Stomach (tissue), 9 donors: Measurements from ENCODE around the gene ZSWIM3. TPM values are rescaled to one million over a fixed set of nuclear protein-coding genes. Genes with fewer than 3 reads are reported as not detected.
A peak's percentile ranks its signal among the peaks of the same experiment; 100 is the strongest.
"Not testable (repeated sequence)": the region's sequence is repeated elsewhere in the genome, so short reads cannot be mapped to it uniquely, and the experiment has no call there.

Experiments
- DNase-seq, 2 donors: peaks; one replicate each; pipeline versions ENCODE4 v3.0.0 to v3.0.0-alpha.2; 2013 to 2019
- H3K27ac ChIP-seq, 5 donors: fragments of 200-600 bp in 4 of 5; sonication (generic) in 4 of 5; one replicate each; pipeline ENCODE4 v1.5.1; 2013 to 2019; ENCODE audit warnings: mild to moderate bottlenecking in 1 of 5, moderate library complexity in 1 of 5
- H3K27me3 ChIP-seq, 3 donors: fragments of 200-600 bp; sonication (generic); one replicate each; pipeline ENCODE4 v1.5.1; 2017 to 2019; ENCODE audit warnings: mixed run types in 1 of 3
- H3K36me3 ChIP-seq, 4 donors: fragments of 200-600 bp; sonication (generic); 1 replicate in 3 of 4; 2 replicates in 1 of 4; pipeline ENCODE4 v1.5.1; 2016 to 2019
- H3K4me1 ChIP-seq, 4 donors: fragments of 200-600 bp; sonication (generic); one replicate each; pipeline ENCODE4 v1.5.1; 2016 to 2019
- H3K4me3 ChIP-seq, 4 donors: fragments of 200-600 bp; sonication (generic) in 3 of 4; one replicate each; pipeline ENCODE4 v1.5.1; 2016 to 2019; ENCODE audit warnings: mild to moderate bottlenecking in 1 of 4
- H3K9me3 ChIP-seq, 4 donors: fragments of 200-600 bp; sonication (generic); one replicate each; pipeline ENCODE4 v1.5.1; 2016 to 2019
- EP300 ChIP-seq: sonication (generic); formaldehyde crosslinking; IDR thresholded peaks from one replicate; pipeline ENCODE4 v1.6.1; 2017; ENCODE audit warnings: antibody characterized with exemption
- POLR2A ChIP-seq, 4 donors: fragments of 450-650 bp; IDR thresholded peaks; one replicate each; pipeline ENCODE4 v1.6.1; 2016; ENCODE audit warnings: antibody characterized with exemption in 4 of 4, control low read depth in 2 of 4, mild to moderate bottlenecking in 1 of 4, moderate library complexity in 1 of 4
- POLR2AphosphoS5 ChIP-seq, 3 donors: sonication (generic); formaldehyde crosslinking; IDR thresholded peaks; one replicate each; pipeline ENCODE4 v1.6.1; 2016; ENCODE audit warnings: antibody characterized with exemption in 3 of 3
- WGBS, 5 donors: extraction: QIAGEN DNeasy Blood & Tissue Kit in 3 of 5; methylation state at CpG; one replicate each; pipeline versions ENCODE4 v1.1.5 to v1.1.7; 2013 to 2018; 5-methylcytosine and 5-hydroxymethylcytosine counted together
- intact Hi-C: fragments of 100-400 bp; cut with DNase I; formaldehyde crosslinking; loops from one replicate; pipeline ENCODE4 v1.15.1; 2023; ENCODE audit warnings: low total_unique reads
- polyA plus RNA-seq, 3 donors: library from polyadenylated mRNA; stranded (reverse); fragments of 200-250 nt; gene quantifications; one replicate each; pipeline ENCODE4 v1.2.3, GENCODE V29; 2013
- total RNA-seq, 5 donors: library from RNA; depleted of rRNA; stranded (reverse); fragments of >200 nt; gene quantifications; one replicate each; pipeline versions ENCODE4 v1.1.0 to v1.2.3, GENCODE V29; 2014 to 2016
- TF ChIP-seq, protein P1 (sequence below), 7 experiments: fragments of 450-650 bp in 4 of 7; fragments of 200-600 bp in 3 of 7; sonication (generic) in 3 of 7; IDR thresholded peaks; one replicate each; pipeline ENCODE4 v1.5.1; 2016 to 2019; ENCODE audit warnings: antibody characterized with exemption in 7 of 7, control low read depth in 2 of 7, mild to moderate bottlenecking in 1 of 7
- donor health status: healthy with polysubstance abuse.
- donor health status: Bipolar disorder and iron deficiency.
- donor health status: healthy.

The ZSWIM3 gene
- total and polyA plus RNA-seq, 8 donors: 0.87 to 2.3 (median 1.8) TPM; not detected in 1

DNA sequence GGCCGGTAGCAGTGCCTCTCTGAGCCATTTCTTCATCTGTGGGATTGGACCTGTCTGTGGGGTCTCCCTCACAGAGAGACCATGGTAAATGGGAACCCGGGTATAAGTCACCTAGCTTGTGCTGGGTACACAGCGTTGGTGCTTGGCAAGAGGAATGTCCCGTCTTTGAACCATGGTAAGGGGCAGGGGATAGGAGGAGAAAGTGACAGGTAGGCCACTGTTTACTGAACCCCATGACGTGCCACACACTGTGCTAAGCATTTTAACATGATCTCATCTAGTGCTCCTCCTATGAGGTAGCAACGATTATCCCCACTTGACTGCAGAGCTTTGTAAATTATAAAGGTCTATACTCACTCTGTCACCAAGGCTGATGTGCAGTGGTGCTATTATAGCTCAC is 29.7 kb upstream of the ZSWIM3 start:
- intact Hi-C loops: no loop called here
- H3K27me3 ChIP-seq: peaks cover 0 to 22% (median 16%) of the 10 kb centered on the region in 3 donors
- H3K27ac ChIP-seq: peak overlapping the region in 2 of 5 donors; percentile 60 to 75
- no peaks in the 10 kb centered on the region for H3K36me3 ChIP-seq
- H3K4me3 ChIP-seq: no peak overlapping the region
- 73 to 89% (median 77%) methylated on average over 6 of the region's 6 CpGs for WGBS, 5 donors
- no peaks in the 10 kb centered on the region for H3K9me3 ChIP-seq
- no peak for DNase-seq
- TF ChIP-seq, protein P1, sequence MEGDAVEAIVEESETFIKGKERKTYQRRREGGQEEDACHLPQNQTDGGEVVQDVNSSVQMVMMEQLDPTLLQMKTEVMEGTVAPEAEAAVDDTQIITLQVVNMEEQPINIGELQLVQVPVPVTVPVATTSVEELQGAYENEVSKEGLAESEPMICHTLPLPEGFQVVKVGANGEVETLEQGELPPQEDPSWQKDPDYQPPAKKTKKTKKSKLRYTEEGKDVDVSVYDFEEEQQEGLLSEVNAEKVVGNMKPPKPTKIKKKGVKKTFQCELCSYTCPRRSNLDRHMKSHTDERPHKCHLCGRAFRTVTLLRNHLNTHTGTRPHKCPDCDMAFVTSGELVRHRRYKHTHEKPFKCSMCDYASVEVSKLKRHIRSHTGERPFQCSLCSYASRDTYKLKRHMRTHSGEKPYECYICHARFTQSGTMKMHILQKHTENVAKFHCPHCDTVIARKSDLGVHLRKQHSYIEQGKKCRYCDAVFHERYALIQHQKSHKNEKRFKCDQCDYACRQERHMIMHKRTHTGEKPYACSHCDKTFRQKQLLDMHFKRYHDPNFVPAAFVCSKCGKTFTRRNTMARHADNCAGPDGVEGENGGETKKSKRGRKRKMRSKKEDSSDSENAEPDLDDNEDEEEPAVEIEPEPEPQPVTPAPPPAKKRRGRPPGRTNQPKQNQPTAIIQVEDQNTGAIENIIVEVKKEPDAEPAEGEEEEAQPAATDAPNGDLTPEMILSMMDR (IDR thresholded peaks at IDR 0.05): no peak
- TF ChIP-seq EP300 (no peak), POLR2AphosphoS5 (IDR thresholded peaks at IDR 0.05) (no peak), POLR2A (IDR thresholded peaks at IDR 0.05) (no peak)
- peaks cover 16 to 47% (median 29%) of the 10 kb centered on the region in 4 donors for H3K4me1 ChIP-seq

DNA sequence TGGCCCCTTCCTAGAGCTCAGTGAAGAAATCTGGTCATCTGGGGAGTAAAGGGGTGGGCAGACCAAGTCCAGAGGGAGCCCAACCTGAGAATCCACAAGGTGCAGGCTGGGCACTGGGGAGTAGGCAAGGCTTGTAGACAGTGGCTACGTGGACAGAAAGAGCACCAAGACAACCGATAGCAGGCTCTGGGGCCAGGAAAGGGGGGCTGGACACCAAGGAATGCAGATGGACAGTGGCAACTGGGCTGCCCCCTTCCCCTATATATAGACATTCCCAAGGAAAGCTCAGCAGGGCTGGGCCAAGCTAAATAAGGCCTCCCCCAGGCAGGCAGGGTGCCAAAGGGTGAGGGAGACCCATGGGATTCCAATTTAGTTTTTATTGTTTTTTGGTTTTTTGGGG is 28.8 kb upstream of the ZSWIM3 start:
- WGBS, 5 donors: 39 to 66% (median 54%) methylated on average over 2 of the region's 2 CpGs
- H3K36me3 ChIP-seq: no peaks in the 10 kb centered on the region

GRCh38 chr20:45829673-45830106 is 27.7 kb upstream of the ZSWIM3 start:
- intact Hi-C loops: not testable (repeated sequence)

More for the DNA sequence above, 28.8 kb upstream of the ZSWIM3 start:
- DNase-seq: peak in 1 of 2 donors; percentile 42
- Histone ChIP-seq H3K4me1 (peaks cover 17 to 47% (median 29%) of the 10 kb centered on the region in 4 donors), H3K4me3 (no peak overlapping the region), H3K9me3 (no peaks in the 10 kb centered on the region), H3K27ac (peak overlapping the region in 4 of 5 donors; percentile 44 to 75 (median 69)), H3K27me3 (peaks cover 0 to 13% (median 8%) of the 10 kb centered on the region in 3 donors)
- TF ChIP-seq EP300 (no peak), POLR2AphosphoS5 (IDR thresholded peaks at IDR 0.05) (no peak), POLR2A (IDR thresholded peaks at IDR 0.05) (no peak)
- TF ChIP-seq, protein P1 (IDR thresholded peaks at IDR 0.05): no peak
- intact Hi-C loops: no loop called here

DNA sequence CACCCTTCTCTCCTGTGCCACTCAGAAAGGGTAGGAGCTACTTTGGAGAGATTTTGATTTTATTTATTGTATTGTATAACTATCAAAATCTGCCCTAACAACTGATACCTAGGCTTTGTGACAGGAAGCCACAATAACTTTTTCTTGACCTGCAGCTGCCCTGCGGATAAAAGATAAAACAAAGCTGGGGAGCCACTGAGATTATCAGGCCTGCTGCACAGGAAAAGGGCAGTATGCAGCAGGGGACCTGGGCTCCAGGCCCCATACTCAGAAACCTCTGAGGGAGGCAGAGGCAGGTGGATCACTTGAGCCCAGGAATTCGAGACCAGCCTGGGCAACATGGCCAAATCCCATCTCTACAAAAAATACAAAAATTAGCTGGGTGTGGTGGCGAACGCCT is 24.8 kb upstream of the ZSWIM3 start:
- Histone ChIP-seq H3K27me3 (no peaks in the 10 kb centered on the region), H3K9me3 (no peaks in the 10 kb centered on the region), H3K4me1 (peaks cover 26 to 57% (median 42%) of the 10 kb centered on the region in 4 donors), H3K27ac (peak overlapping the region in 4 of 5 donors; percentile 90 to 97 (median 95)), H3K36me3 (peaks cover 0 to 8% (median 0%) of the 10 kb centered on the region in 4 donors), H3K4me3 (peak overlapping the region in 2 of 4 donors; percentile 69 to 77)
- TF ChIP-seq, protein P1 (IDR thresholded peaks at IDR 0.05): no peak
- TF ChIP-seq EP300 (no peak), POLR2AphosphoS5 (IDR thresholded peaks at IDR 0.05) (no peak), POLR2A (IDR thresholded peaks at IDR 0.05) (no peak)
- DNase-seq: no peak
- WGBS, 5 donors: 69 to 84% (median 72%) methylated on average over 4 of the region's 4 CpGs
- intact Hi-C loops: no loop called here

More at GRCh38 chr20:45829673-45830106, 27.7 kb upstream of the ZSWIM3 start:
- not testable (repeated sequence) for H3K9me3 ChIP-seq, H3K4me3 ChIP-seq, H3K36me3 ChIP-seq, DNase-seq, H3K27me3 ChIP-seq
- WGBS, 5 donors: 71 to 86% (median 81%) methylated on average over 4 of the region's 4 CpGs
- peak overlapping the region in 1 of 5 donors; percentile 75 for H3K27ac ChIP-seq
- peaks cover 14 to 48% (median 27%) of the 10 kb centered on the region in 4 donors for H3K4me1 ChIP-seq
